Activated T-helper 1 cell treated with Interleukin-2 at 50 U/mL for 16 hours (primary cell): ENCODE measurements around the gene GSTA4.

Experiments used
- DNase-seq: peaks from one replicate; pipeline ENCODE4 v3.0.0-alpha.2; 2020; ENCODE audit warnings: low read depth

The GSTA4 gene

GRCh38 chr6:52995089-52995912, at the start of gene GSTA4:
Gene GSTA4 (minus strand): TSS chr6:52995284. CDS start chr6:52994243, 1,041 bp downstream.
- peak; percentile 73 for DNase-seq

GRCh38 chr6:53044572-53044971, 49.5 kb upstream of the GSTA4 start:
- DNase-seq: no peak

- DNase-seq: no peak
Measured at GRCh38 chr6:53044071-53044470, 49.0 kb upstream of the GSTA4 start.

GRCh38 chr6:53043581-53043980, 48.5 kb upstream of the GSTA4 start:
- no peak for DNase-seq

- DNase-seq: no peak
Measured at GRCh38 chr6:53042112-53042511, 47.0 kb upstream of the GSTA4 start.

- DNase-seq: no peak
Measured at GRCh38 chr6:53041356-53041755, 46.3 kb upstream of the GSTA4 start.

GRCh38 chr6:53038596-53038995, 43.5 kb upstream of the GSTA4 start:
- DNase-seq: no peak

- DNase-seq: no peak
Measured at GRCh38 chr6:53038141-53038540, 43.1 kb upstream of the GSTA4 start.

GRCh38 chr6:53035549-53036213, 40.6 kb upstream of the GSTA4 start:
- DNase-seq: no peak

GRCh38 chr6:53033764-53034163, 38.7 kb upstream of the GSTA4 start:
- no peak for DNase-seq

GRCh38 chr6:53032849-53033248, 37.8 kb upstream of the GSTA4 start:
- no peak for DNase-seq

GRCh38 chr6:53031281-53031680, 36.2 kb upstream of the GSTA4 start:
- DNase-seq: no peak

GRCh38 chr6:53029761-53030160, 34.7 kb upstream of the GSTA4 start:
- DNase-seq: no peak

GRCh38 chr6:53029257-53029656, 34.2 kb upstream of the GSTA4 start:
- DNase-seq: no peak

- DNase-seq: no peak
Measured at GRCh38 chr6:53028467-53028866, 33.4 kb upstream of the GSTA4 start.

- no peak for DNase-seq
Measured at GRCh38 chr6:53027131-53027718, 32.1 kb upstream of the GSTA4 start.

- no peak for DNase-seq
Measured at GRCh38 chr6:53026526-53026925, 31.4 kb upstream of the GSTA4 start.

- no peak for DNase-seq
Measured at GRCh38 chr6:53023323-53023722, 28.2 kb upstream of the GSTA4 start.

- no peak for DNase-seq
Measured at GRCh38 chr6:53020005-53020744, 25.1 kb upstream of the GSTA4 start.

- DNase-seq: no peak
Measured at GRCh38 chr6:53018446-53018845, 23.4 kb upstream of the GSTA4 start.

- no peak for DNase-seq
Measured at GRCh38 chr6:53015486-53015885, 20.4 kb upstream of the GSTA4 start.

- DNase-seq: no peak
Measured at GRCh38 chr6:53014744-53015143, 19.7 kb upstream of the GSTA4 start.
